WTC11 (cell line): Measurements from ENCODE around the gene PALD1. TPM values are rescaled to one million over a fixed set of nuclear protein-coding genes. Genes with fewer than 3 reads are reported as not detected.

Experiments
- ATAC-seq: fragments of 200-7000 bp; cut with Tn5 transposase; 2 replicates; pipeline ENCODE4 v1.10.0; 2021; ENCODE audit warnings: mild to moderate bottlenecking, moderate library complexity
- CTCF ChIA-PET: fragments of 300-600 bp; sonication (Branson Sonifier 250); formaldehyde crosslinking; loops from one replicate; lab custom pipeline; 2021; ENCODE audit warnings: antibody characterized with exemption; lab: Charles Lee
- POLR2A ChIA-PET: fragments of 350-600 bp; sonication (Branson Sonifier 250); formaldehyde crosslinking; loops from one replicate; lab custom pipeline; 2021; ENCODE audit warnings: antibody characterized with exemption; lab: Charles Lee
- DNase-seq: peaks from one replicate; pipeline ENCODE4 v3.0.0; 2021; ENCODE audit warnings: low spot score
- H3K27ac Mint-ChIP-seq: 2 replicates; pipeline ENCODE4 v1.8.0; 2021; ENCODE audit warnings: mixed read lengths
- H3K27me3 Mint-ChIP-seq: 2 replicates; pipeline ENCODE4 v1.8.0; 2021; ENCODE audit warnings: low read depth, mild to moderate bottlenecking, moderate library complexity, mixed read lengths
- H3K36me3 Mint-ChIP-seq: 2 replicates; pipeline ENCODE4 v1.8.0; 2021; ENCODE audit warnings: mixed read lengths
- H3K4me1 Mint-ChIP-seq: 2 replicates; pipeline ENCODE4 v1.8.0; 2022; ENCODE audit warnings: mixed read lengths
- H3K4me3 Mint-ChIP-seq: 2 replicates; pipeline ENCODE4 v1.8.0; 2021; ENCODE audit warnings: mild to moderate bottlenecking, moderate library complexity, mixed read lengths
- H3K9me3 Mint-ChIP-seq: 2 replicates; pipeline ENCODE4 v1.8.0; 2021; ENCODE audit warnings: mixed read lengths
- ELF4 ChIP-seq: sonication (generic); formaldehyde crosslinking; IDR thresholded peaks from 2 replicates; pipeline ENCODE4 v1.8.1; 2022; ENCODE audit warnings: low read depth, mild to moderate bottlenecking, moderate library complexity, missing genetic modification reagents
- GRHL2 ChIP-seq: fragments of 250-450 bp; sonication (Bioruptor Pico); IDR thresholded peaks from 2 replicates; pipeline ENCODE4 v1.8.0; 2022; ENCODE audit warnings: mild to moderate bottlenecking, moderate library complexity; ENCODE audit not compliant: insufficient replicate concordance, severe bottlenecking
- GTF2I ChIP-seq: fragments of 250-450 bp; sonication (Bioruptor Pico); conservative IDR thresholded peaks from 2 replicates; pipeline ENCODE4 v1.4.0; 2021; ENCODE audit warnings: mild to moderate bottlenecking
- HMGXB4 ChIP-seq: sonication (generic); formaldehyde crosslinking; IDR thresholded peaks from 2 replicates; pipeline ENCODE4 v1.8.1; 2023; ENCODE audit warnings: mild to moderate bottlenecking, moderate library complexity, missing genetic modification reagents
- NR3C1 ChIP-seq: sonication (generic); formaldehyde crosslinking; conservative IDR thresholded peaks from 2 replicates; pipeline ENCODE4 v1.8.1; 2023; ENCODE audit warnings: low read depth, mild to moderate bottlenecking, missing genetic modification reagents
- PRDM15 ChIP-seq: sonication (generic); formaldehyde crosslinking; IDR thresholded peaks from 2 replicates; pipeline ENCODE4 v1.8.0; 2022; ENCODE audit warnings: missing genetic modification reagents
- SMAD3 ChIP-seq: sonication (generic); formaldehyde crosslinking; IDR thresholded peaks from 2 replicates; pipeline ENCODE4 v1.8.0; 2022; ENCODE audit warnings: missing genetic modification reagents, mild to moderate bottlenecking, borderline replicate concordance
- TCF7 ChIP-seq: sonication (generic); formaldehyde crosslinking; IDR thresholded peaks from 2 replicates; pipeline ENCODE4 v1.8.0; 2022; ENCODE audit warnings: mild to moderate bottlenecking, low read depth, missing genetic modification reagents, moderate library complexity
- TP53 ChIP-seq: sonication (generic); formaldehyde crosslinking; IDR thresholded peaks from 2 replicates; pipeline ENCODE4 v1.8.1; 2023; ENCODE audit warnings: mild to moderate bottlenecking, missing genetic modification reagents
- ZBTB21 ChIP-seq: sonication (generic); formaldehyde crosslinking; IDR thresholded peaks from 2 replicates; pipeline ENCODE4 v1.8.1; 2023; ENCODE audit warnings: mild to moderate bottlenecking, missing genetic modification reagents, borderline replicate concordance
- ZNF263 ChIP-seq: sonication (generic); formaldehyde crosslinking; IDR thresholded peaks from 2 replicates; pipeline ENCODE4 v1.8.1; 2022; ENCODE audit warnings: low read depth, mild to moderate bottlenecking, moderate library complexity, missing genetic modification reagents
- ZNF416 ChIP-seq: fragments of 250-450 bp; sonication (Bioruptor Pico); IDR thresholded peaks from 2 replicates; pipeline ENCODE4 v1.9.0; 2021; ENCODE audit warnings: mild to moderate bottlenecking, inconsistent platforms
- total RNA-seq: library from RNA; stranded (reverse); gene quantifications from 3 replicates; pipeline ENCODE4 v1.2.3, GENCODE V29; 2021
- TF ChIP-seq, protein P1 (sequence below): sonication (generic); formaldehyde crosslinking; IDR thresholded peaks from 2 replicates; pipeline ENCODE4 v1.8.0; 2022; ENCODE audit warnings: mild to moderate bottlenecking, missing genetic modification reagents
- TF ChIP-seq, protein P2 (sequence below): sonication (generic); formaldehyde crosslinking; IDR thresholded peaks from 2 replicates; pipeline ENCODE4 v1.8.1; 2022; ENCODE audit warnings: low read depth, missing genetic modification reagents, borderline replicate concordance

Gene PALD1
- total RNA-seq, 1 experiment from 2014 or later = 43.6 TPM

DNA sequence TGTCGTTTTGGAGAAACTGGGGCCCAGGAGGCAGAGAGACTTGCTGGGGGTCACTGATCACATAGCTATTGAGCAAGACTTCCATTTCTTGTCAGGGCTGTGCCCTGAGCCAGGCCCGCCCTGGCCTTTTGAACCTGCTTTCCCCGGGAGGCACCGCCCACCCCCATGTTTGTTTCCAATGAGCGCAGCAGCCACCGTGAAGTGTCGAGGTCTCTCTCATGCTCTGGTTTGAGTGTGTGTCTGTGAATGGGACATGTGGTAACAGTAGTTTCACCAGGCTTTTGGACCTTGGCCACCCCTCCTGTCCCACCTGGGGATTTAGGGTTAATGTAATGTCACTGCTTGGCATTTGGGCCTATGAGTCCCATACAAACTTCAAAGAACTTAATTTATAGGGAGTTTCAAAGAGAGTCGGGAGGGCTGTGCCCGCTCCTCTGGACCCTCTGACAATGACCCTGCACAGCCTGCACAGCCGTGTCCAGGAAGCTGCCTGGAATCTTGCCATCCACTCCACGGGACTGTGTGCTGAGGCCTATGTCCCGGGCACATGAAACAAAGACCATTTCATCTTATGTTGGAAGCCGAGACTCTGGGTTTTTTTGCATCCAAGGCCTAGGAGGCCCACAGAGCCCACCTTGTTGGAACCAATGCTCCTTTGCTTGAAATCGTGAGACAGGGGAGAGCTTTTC, 117.7 kb downstream of the PALD1 start:
- Mint-ChIP-seq H3K27ac (no peak overlapping the region), H3K4me1 (peaks cover 15% of the 10 kb centered on the region), H3K4me3 (no peak overlapping the region), H3K36me3 (no peaks in the 10 kb centered on the region), H3K9me3 (no peaks in the 10 kb centered on the region), H3K27me3 (no peaks in the 10 kb centered on the region; the same call in 1 of the 2 replicates)
- no peak for DNase-seq
- ATAC-seq = no peak
- CTCF ChIA-PET = interaction anchor here (2.8 kb wide), 1 partner anchor 37 kb away, joined by 7 read pairs; no protein-coding TSS in a partner anchor
- TF ChIP-seq ZNF416 (CRISPR knock-in tag) (no peak), GRHL2 (no peak), HMGXB4 (no peak), TP53 (CRISPR knock-in tag) (no peak), SMAD3 (CRISPR knock-in tag) (no peak), NR3C1 (CRISPR knock-in tag) (no peak), GTF2I (CRISPR knock-in tag) (no peak), ZNF263 (CRISPR knock-in tag) (no peak), PRDM15 (CRISPR knock-in tag) (no peak)
- TF ChIP-seq, protein P1, sequence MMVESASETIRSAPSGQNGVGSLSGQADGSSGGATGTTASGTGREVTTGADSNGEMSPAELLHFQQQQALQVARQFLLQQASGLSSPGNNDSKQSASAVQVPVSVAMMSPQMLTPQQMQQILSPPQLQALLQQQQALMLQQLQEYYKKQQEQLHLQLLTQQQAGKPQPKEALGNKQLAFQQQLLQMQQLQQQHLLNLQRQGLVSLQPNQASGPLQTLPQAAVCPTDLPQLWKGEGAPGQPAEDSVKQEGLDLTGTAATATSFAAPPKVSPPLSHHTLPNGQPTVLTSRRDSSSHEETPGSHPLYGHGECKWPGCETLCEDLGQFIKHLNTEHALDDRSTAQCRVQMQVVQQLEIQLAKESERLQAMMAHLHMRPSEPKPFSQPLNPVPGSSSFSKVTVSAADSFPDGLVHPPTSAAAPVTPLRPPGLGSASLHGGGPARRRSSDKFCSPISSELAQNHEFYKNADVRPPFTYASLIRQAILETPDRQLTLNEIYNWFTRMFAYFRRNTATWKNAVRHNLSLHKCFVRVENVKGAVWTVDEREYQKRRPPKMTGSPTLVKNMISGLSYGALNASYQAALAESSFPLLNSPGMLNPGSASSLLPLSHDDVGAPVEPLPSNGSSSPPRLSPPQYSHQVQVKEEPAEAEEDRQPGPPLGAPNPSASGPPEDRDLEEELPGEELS = no peak
- TF ChIP-seq, protein P2, sequence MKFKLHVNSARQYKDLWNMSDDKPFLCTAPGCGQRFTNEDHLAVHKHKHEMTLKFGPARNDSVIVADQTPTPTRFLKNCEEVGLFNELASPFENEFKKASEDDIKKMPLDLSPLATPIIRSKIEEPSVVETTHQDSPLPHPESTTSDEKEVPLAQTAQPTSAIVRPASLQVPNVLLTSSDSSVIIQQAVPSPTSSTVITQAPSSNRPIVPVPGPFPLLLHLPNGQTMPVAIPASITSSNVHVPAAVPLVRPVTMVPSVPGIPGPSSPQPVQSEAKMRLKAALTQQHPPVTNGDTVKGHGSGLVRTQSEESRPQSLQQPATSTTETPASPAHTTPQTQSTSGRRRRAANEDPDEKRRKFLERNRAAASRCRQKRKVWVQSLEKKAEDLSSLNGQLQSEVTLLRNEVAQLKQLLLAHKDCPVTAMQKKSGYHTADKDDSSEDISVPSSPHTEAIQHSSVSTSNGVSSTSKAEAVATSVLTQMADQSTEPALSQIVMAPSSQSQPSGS (CRISPR knock-in tag) = no peak
- POLR2A ChIA-PET = no interaction called here

DNA sequence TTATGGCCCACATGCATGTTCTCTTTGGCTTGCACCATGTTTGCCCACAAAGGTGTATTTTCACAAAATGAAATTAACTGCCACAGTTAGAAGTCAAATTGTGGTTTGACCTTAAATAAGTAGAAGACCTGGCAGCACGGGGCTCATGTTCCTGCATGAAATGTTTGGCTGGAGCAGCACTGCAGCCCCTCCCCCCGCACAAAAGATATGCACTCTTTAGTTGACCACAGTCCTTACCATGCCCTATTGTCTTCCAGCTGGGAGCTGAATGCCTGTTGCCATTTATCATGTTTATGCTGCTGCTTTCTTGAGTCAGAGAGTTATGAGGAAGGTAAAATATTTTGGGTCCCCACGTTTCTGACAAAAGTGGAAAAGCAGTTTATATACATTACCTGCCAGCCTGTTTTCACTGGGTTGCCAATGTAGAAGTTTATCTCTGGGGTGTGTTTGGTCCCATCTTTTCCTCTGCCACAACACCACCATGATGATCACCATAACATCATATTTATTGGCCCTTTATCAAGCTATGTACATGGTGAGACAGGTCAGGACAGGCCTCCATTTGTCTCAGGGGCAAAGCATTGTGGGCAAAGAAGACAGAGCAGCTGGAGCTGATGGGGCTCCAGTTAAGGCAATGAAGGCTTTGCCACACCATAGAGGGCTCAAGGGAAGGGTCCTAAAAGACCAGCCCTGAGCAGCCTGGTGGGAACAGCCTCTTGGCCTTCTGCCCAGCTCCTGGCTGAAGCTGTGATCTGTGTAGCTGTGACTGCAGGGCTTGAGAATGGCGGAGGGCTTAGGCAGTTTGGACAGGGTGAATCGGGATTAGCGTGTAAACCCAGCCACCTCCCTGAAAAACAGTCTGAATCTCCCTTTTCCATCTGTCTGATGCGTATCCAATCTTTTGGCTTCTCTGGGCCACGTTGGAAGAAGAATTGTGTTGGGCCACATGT, 118.6 kb downstream of the PALD1 start:
- ATAC-seq (no peak), DNase-seq (no peak)
- Mint-ChIP-seq H3K36me3 (no peaks in the 10 kb centered on the region), H3K4me1 (peaks cover 15% of the 10 kb centered on the region), H3K27me3 (no peaks in the 10 kb centered on the region; the same call in 1 of the 2 replicates), H3K4me3 (no peak overlapping the region), H3K27ac (0 out of 2 replicates have a peak overlapping the region, but pooled peaks have one; percentile 8), H3K9me3 (no peaks in the 10 kb centered on the region)
- CTCF ChIA-PET = interaction anchor here (0.6 to 0.7 kb wide), 2 partner anchors 12 to 218 kb away, joined by 3 to 5 read pairs; no protein-coding TSS in a partner anchor
- POLR2A ChIA-PET = no interaction called here
- no peak for TF ChIP-seq TCF7 (CRISPR knock-in tag)
- no peak for TF ChIP-seq ZBTB21 (CRISPR knock-in tag)
- no peak for TF ChIP-seq ELF4 (CRISPR knock-in tag)
- no peak for TF ChIP-seq HMGXB4
- TF ChIP-seq, protein P2 (CRISPR knock-in tag) = no peak
- TF ChIP-seq PRDM15 (CRISPR knock-in tag) = no peak
